CD4-positive, alpha-beta T cell treated with Interleukin-1 beta for 1 hour (primary cell): ENCODE data around the gene TMEM82.

Experiments used
- DNase-seq, 2 donors: peaks; one replicate each; pipeline ENCODE4 v3.0.0-alpha.2; 2020 to 2022

TMEM82 gene

GRCh38 chr1:15722411-15722810 is 19.9 kb upstream of the TMEM82 start:
- no peak for DNase-seq

DNA sequence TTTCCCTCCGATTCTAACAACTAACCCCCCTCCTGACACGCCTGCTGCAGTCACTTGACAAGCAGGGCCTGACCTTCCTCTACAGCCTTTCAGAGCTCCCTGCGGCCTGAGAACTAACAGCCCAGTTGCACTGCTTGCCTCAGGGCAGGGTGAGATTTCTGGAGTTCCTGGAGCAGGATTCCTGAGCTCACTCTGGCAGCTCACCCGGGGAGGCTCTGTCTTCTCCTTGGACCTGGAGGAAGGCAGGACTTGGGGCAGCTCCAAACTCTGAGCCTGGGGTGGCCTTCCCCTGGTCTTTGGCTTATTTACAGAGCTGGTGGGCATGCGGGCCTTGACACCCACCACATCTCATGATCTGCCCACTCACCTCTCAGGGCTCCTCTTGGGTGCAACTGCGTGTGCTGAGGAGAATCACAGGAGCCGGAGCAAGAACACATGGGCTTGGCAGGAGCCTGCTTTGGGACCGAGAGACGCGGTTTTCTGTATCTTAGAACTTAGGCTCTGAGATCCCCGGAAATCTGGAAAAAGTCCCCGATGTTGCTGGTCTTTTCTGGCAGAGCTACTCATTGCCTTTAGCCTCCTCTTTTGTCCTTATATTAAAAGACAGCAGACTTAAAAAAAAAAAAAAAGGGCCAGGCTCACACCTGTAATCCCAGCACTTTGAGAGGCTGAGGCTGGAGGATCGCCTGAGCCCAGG is 19.3 kb upstream of the TMEM82 start:
- DNase-seq: no peak

DNA sequence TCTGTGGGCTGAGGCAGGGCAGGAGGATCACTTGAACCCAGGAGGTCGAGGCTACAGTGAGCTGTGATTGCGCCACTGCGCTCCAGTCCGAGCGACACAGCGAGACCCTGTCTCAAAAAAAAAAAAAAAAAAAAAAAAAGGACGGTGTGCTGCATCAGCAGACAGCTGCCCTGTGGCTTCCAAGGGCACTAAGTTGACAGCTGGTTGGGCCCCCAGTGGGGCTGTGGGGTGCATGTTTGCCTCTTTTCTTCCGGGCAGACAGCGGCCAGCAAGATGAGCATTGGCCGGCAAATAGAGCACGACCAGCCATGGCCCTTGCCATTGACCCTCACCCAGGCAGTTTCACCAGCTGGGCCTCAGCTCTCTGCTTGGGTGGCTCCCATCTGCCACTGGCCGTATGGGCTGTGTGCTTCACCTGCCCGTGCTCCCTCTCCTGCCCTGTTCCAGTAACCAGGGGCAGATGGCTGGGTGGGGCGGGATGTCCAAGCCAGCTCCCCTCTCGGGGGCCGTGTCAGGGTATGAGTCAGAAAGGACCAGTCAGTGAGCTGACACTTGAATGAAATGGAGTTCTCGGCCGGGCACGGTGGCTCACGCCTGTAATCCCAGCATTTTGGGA is 18.6 kb upstream of the TMEM82 start:
- no peak for DNase-seq

DNA sequence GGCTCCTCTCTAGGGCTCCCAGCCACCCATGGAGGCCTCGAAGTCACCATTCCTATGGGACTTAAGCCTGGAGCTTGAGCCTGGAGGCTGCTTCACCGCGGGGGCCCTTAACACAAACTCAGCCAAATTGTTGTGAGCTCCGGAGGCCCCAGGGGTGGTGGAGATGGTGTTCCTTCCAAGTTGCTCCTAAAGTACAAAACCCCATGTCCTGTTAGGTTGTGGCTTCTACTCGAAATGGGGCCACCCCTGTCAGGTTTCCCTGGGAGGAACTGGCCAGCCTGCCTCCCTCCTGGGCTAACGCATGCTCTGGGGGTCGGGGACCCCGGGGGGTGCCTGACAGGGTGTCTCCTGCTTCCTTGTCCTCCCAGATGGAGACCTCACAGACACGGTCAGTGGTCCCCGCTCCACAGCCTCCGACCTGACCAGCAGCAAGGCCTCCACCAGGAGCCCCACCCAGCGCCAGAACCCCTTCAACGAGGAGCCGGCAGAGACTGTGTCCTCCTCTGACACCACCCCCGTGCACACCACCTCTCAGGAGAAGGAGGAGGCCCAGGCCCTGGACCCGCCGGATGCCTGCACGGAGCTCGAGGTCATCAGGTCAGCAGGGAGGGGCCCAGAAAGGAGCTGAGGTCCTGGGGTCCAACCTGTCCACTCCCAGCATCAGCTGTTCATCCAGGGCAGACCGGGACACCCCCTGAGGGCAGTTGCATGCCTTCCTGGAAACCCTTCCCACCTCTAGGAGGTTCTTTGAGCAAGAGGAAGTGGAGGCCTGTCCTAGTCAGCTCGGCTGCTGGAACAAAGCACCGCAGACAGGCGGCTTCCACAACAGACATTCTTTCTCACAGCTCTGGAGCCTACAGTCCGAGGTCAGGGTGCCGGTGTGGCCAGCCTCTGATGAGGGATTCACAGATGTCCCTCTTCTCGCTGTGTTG is 17.1 kb upstream of the TMEM82 start:
- DNase-seq: no peak

- no peak for DNase-seq
Observed at GRCh38 chr1:15726508-15726907, 15.8 kb upstream of the TMEM82 start.

- DNase-seq: no peak
Observed at GRCh38 chr1:15727021-15727420, 15.3 kb upstream of the TMEM82 start.

DNA sequence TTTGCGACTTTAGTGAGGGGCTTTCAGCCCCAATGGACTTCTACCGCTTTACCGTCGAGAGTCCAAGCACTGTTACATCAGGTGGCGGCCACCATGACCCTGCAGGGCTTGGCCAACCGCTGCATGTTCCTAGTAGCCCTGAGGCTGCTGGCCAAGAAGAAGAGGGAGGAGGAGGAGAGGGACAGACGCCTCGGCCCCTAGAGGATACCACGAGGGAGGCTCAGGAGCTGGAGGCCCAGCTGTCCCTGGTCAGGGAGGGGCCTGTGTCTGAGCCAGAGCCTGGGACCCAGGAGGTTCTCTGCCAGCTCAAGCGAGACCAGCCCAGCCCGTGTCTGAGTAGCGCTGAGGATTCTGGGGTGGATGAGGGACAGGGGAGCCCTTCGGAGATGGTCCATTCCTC is 14.9 kb upstream of the TMEM82 start:
- DNase-seq: no peak

DNA sequence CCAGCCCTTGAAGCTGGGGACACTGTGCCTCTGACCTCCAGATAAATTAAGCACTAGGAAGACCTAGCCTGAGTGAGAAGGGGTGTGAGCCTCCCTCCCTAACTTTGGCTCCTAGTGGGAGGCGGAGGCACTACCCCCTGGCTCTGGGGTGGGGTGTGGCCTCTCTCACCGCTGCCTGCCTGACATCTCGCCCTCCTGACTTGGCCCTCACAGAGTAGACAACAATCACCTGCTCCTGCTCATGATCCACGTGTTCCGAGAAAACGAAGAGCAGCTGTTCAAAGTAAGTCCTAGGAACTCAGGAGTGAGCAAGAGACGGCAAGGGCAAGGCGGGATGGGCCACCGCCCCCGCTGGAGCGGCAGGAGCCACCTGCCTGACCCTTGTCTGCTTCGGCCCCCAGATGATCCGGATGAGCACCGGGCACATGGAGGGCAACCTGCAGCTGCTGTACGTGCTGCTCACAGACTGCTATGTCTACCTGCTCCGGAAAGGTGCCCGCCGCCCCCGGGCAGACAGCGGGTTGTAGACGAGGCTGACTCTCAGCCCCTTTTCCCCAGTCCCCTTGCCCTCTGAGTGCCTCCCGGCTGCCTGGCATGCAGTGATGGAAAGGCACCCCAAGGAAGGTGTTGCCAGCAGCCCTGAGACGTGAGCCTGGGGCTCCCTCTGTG is 14.3 kb upstream of the TMEM82 start:
- DNase-seq: no peak

GRCh38 chr1:15728937-15729657 is 13.2 kb upstream of the TMEM82 start:
- no peak for DNase-seq

GRCh38 chr1:15730423-15730822 is 11.9 kb upstream of the TMEM82 start:
- no peak for DNase-seq

- no peak for DNase-seq
Observed at GRCh38 chr1:15730936-15731335, 11.4 kb upstream of the TMEM82 start.

DNA sequence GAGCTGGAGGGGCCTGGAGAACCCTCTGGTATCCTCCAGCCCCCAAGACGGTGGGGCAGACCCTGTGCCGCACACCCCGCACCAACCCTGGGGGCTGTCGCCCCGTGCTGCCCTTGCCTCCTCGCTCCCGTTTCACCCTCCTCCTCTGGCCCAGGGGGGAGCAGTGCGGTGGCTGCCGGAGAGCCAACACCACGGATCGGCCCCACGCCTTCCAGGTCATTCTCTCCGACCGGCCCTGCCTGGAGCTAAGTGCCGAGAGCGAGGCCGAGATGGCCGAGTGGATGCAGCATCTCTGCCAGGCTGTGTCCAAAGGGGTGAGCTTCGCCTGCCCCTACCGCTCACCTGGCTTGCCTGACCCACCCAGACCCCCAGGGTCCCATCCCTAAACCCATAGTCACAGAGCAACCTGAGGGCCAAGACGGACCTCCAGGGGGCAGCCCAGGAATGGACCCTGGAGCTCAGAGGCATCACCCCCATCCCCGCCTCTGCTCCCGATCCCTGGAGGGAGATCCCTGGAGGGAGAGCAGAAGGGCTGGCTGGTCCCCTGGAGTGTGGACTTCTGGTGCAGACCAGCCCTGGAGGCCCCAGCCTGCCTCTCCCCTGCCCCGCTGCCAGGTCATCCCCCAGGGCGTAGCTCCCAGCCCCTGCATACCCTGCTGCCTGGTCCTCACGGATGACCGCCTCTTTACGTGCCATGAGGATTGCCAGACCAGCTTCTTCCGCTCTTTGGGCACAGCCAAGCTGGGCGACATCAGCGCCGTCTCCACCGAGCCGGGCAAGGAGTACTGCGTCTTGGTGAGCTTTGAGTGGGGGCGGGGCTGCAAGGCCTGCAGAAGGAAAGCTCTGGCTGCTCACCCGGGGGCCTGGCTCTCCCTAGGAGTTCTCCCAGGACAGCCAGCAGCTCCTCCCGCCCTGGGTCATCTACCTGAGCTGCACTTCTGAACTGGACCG is 10.3 kb upstream of the TMEM82 start:
- no peak for DNase-seq

DNA sequence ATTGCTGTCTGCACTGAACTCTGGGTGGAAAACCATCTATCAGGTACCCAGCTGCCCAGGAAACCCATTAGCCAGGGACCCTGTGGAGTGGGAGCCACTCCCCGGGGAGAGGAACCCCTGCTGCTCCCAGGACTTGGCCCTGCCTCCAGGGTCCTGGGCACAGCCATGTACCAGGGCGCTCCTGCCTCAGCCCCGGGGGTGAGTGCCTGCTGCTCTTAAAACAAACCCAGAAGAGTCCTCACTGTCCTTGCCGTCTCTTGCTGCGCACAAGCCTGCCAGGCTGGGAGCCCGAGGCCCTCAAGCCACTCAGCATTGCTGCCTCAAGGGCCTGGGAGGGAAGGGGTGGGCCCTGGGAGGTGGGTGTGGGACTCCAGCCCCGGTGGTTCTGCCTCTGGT is 9.6 kb upstream of the TMEM82 start:
- no peak for DNase-seq

DNA sequence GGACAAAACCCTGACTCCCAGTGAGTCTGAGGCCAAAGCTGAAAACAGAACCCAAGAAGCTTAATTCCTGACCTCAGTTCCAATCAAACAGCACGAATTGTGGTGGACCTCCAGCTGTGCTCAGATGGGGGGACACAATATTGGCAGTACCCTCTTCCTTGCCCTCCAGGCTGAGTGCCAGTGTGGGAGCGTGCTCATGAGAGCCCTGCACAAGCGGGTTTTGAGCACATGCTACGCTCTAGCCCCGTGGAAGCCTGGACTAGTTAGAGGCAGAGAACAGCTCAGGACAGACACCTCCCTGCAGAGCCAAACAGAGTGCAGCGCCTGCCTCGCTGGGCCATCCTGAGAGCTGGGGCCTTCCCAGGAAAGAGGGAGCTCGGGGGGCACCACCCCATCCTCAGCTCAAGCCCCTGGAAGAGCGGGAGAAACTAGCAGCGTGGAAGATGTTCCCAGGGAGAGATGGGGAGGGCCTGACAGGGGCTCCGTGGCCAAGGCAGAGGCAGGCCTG is 9.0 kb upstream of the TMEM82 start:
- no peak for DNase-seq

GRCh38 chr1:15733726-15734226 is 8.5 kb upstream of the TMEM82 start:
- DNase-seq: no peak

DNA sequence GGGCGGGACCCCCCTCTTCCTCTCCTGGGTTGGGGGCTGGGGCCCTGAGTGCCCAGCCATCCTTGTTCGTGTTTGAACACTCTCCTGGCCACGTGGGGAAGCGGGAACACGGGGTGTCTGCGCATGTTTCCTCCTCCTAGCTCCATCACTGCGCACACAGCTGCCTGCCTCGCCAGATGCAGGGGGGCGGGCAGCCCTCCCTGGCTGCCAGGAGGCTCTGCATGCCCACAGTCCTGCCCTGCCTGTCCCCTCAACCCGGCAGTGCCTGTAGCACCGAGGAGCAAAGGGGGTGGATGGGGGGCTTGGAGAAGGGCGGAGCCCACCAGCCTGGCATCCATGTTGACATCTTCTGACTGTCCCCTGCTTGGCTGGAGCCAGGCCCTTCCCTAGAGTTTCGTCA is 8.0 kb upstream of the TMEM82 start:
- no peak for DNase-seq

GRCh38 chr1:15734901-15735300 is 7.4 kb upstream of the TMEM82 start:
- DNase-seq: no peak

- DNase-seq: no peak
Observed at GRCh38 chr1:15735304-15736037, 6.8 kb upstream of the TMEM82 start.

DNA sequence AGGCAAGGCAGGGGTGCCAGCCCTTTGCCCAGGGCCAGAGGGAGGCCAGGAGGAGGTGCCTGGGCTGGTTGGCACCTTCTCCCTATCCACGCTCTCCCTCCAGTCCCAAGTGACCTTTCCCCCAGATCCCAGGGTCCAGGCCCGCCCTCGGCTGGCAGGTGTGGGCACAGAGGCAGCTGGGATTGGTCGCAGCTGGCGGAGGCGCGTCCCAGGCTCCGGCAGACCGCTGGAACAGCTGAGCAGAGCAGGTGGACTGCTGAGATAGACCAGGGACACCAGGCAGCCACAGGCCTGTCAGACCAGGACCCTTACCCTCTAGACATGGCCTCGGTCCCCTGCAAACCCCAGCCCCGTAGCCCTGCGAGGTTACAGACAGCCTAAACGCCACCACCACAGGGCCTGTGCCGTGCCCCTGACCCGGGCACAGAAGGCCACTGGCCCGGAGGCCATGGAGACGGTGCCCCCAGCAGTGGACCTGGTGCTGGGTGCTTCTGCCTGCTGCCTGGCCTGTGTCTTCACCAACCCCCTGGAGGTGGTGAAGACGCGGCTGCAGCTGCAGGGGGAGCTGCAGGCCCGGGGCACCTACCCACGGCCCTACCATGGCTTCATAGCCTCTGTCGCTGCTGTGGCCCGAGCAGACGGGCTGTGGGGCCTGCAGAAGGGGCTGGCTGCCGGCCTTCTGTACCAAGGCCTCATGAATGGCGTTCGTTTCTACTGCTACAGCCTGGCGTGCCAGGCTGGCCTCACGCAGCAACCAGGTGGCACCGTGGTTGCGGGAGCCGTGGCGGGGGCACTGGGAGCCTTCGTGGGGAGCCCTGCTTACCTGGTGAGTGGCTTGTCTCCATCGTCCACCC is 6.0 kb upstream of the TMEM82 start, which contains the start of gene SLC25A34:
Gene SLC25A34, plus strand, starts transcription at position 221 of the 854 bp plus-strand sequence. Its CDS starts 228 bp downstream, at position 449.
- DNase-seq: no peak
